K562 (cell line): ENCODE measurements around the gene SCP2. TPM values are rescaled to one million over a fixed set of nuclear protein-coding genes. Genes with fewer than 3 reads are reported as not detected.

ENCODE experiments used
- ATAC-seq: fragments of 200-7000 bp; cut with Tn5 transposase; 3 replicates; pipeline ENCODE4 v1.9.1; 2020; ENCODE audit warnings: moderate library complexity
- BruUV-seq: library from RNA; stranded (reverse); fragments of 400-500 nt; replicated peaks from 2 replicates; lab custom pipeline; 2021; lab: Mats Ljungman, UMichigan
- CTCF ChIA-PET: fragments of 300-600 bp; formaldehyde crosslinking; extraction: SDS; loops from one replicate; lab custom pipeline; 2021; ENCODE audit warnings: low intra/inter-chr PET ratio; lab: Yijun Ruan, JAX
- POLR2A ChIA-PET: fragments of 300-600, 350-650 bp; sonication (Branson Sonifier 250); formaldehyde crosslinking; extraction: SDS; loops from one replicate; lab custom pipeline; 2021; ENCODE audit warnings: antibody characterized with exemption, inconsistent platforms; lab: Yijun Ruan, JAX
- DNase-seq, 4 experiments: peaks; one replicate each; pipeline versions ENCODE4 v3.0.0 to v3.0.0-alpha.2; 2011 to 2018; ENCODE audit warnings: low spot score in 3 of 4, mixed read lengths in 3 of 4; ENCODE audit errors: extremely low read depth in 1 of 4
- FAIRE-seq: peaks from 2 replicates; lab custom pipeline; 2011; peaks lifted over from hg19 to GRCh38; lab: Jason Lieb, UNC
- H2AFZ ChIP-seq: 2 replicates; pipeline ENCODE4 v1.6.0; 2011; ENCODE audit warnings: low read depth, low read length, control low read depth, inconsistent platforms
- H3K27ac ChIP-seq: fragments of 200-600 bp; 3 replicates; pipeline ENCODE4 v1.8.0; 2011; ENCODE audit warnings: low read depth, mild to moderate bottlenecking, control low read depth, inconsistent platforms, low read length, moderate library complexity, mixed read lengths; ENCODE audit errors: extremely low read depth
- H3K27me3 ChIP-seq, 2 experiments: fragments of 300-600 bp in 1 of 2; 2 replicates in 1 of 2; 3 replicates in 1 of 2; pipeline versions ENCODE4 v1.6.0 to v1.8.0; 2011; ENCODE audit warnings: inconsistent platforms in 2 of 2, low read length in 2 of 2, mild to moderate bottlenecking in 1 of 2, mixed read lengths in 1 of 2, moderate library complexity in 1 of 2; ENCODE audit not compliant: control insufficient read depth in 2 of 2, insufficient read depth in 2 of 2
- H3K36me3 ChIP-seq: fragments of 300-600 bp; 3 replicates; pipeline ENCODE4 v1.8.0; 2011; ENCODE audit warnings: mild to moderate bottlenecking, low read length, inconsistent platforms; ENCODE audit not compliant: control insufficient read depth, insufficient read depth
- H3K4me1 ChIP-seq, 2 experiments: fragments of 200-600 bp in 1 of 2; replicated peaks in 1 of 2; 2 replicates in 1 of 2; 3 replicates in 1 of 2; pipeline versions ENCODE4 v1.5.1 to v1.8.0; 2011; ENCODE audit warnings: inconsistent platforms in 2 of 2, low read length in 2 of 2, mild to moderate bottlenecking in 1 of 2, mixed read lengths in 1 of 2, moderate library complexity in 1 of 2; ENCODE audit not compliant: control insufficient read depth in 2 of 2, insufficient read depth in 2 of 2
- H3K4me2 ChIP-seq: 2 replicates; pipeline ENCODE4 v1.6.1; 2011; ENCODE audit warnings: low read length, control low read depth, inconsistent platforms, mixed read lengths; ENCODE audit not compliant: insufficient read depth
- H3K4me3 ChIP-seq: fragments of 200-600 bp; sonication (generic), shearing (Covaris generic); 2 replicates; pipeline ENCODE4 v1.5.1; 2016; ENCODE audit warnings: control low read depth, inconsistent platforms
- H3K79me2 ChIP-seq: fragments of 200-600 bp; 3 replicates; pipeline ENCODE4 v1.8.0; 2011; ENCODE audit warnings: low read length, inconsistent platforms; ENCODE audit not compliant: control insufficient read depth, insufficient read depth
- H3K9ac ChIP-seq, 2 experiments: 2 replicates each; pipeline versions ENCODE4 v1.6.0 to v1.6.1; 2011; ENCODE audit warnings: low read depth in 2 of 2, low read length in 2 of 2, control low read depth in 1 of 2, inconsistent platforms in 1 of 2, mild to moderate bottlenecking in 1 of 2, mixed read lengths in 1 of 2; ENCODE audit not compliant: insufficient read depth in 1 of 2
- H3K9me1 ChIP-seq: one replicate; pipeline ENCODE4 v1.6.0; 2011; ENCODE audit warnings: inconsistent platforms, mild to moderate bottlenecking, low read length, moderate library complexity; ENCODE audit not compliant: control insufficient read depth, insufficient read depth
- H3K9me3 ChIP-seq: replicated peaks from 2 replicates; pipeline ENCODE4 v1.5.1; 2011; ENCODE audit warnings: low read depth, low read length, inconsistent platforms; ENCODE audit not compliant: control insufficient read depth, insufficient read depth
- H4K20me1 ChIP-seq: replicated peaks from 2 replicates; pipeline ENCODE4 v1.6.1; 2011; ENCODE audit warnings: low read length, inconsistent platforms, mixed read lengths; ENCODE audit not compliant: control insufficient read depth, insufficient read depth
- BRD9 ChIP-seq: fragments of 450-650 bp; IDR thresholded peaks from 2 replicates; pipeline ENCODE4 v1.6.1; 2018; ENCODE audit warnings: low read depth; ENCODE audit not compliant: partially characterized antibody
- EHMT2 ChIP-seq: fragments of 450-650 bp; IDR thresholded peaks from 2 replicates; pipeline ENCODE4 v1.6.1; 2018; ENCODE audit warnings: antibody characterized with exemption
- LARP7 ChIP-seq: fragments of 450-650 bp; IDR thresholded peaks from 2 replicates; pipeline ENCODE4 v1.6.1; 2016
- PREB ChIP-seq: sonication (generic); formaldehyde crosslinking; IDR thresholded peaks from 2 replicates; pipeline ENCODE4 v1.8.1; 2023; ENCODE audit warnings: mild to moderate bottlenecking, missing genetic modification reagents
- PYGO2 ChIP-seq: fragments of 450-650 bp; IDR thresholded peaks from 2 replicates; pipeline ENCODE4 v1.6.1; 2016; ENCODE audit warnings: mild to moderate bottlenecking, missing genetic modification characterization, moderate library complexity, missing compliant biosample characterization
- REST ChIP-seq, 2 experiments: fragments of 450-650 bp; formaldehyde crosslinking in 1 of 2; IDR thresholded peaks; 2 replicates each; pipeline versions ENCODE4 v1.4.0 to v1.6.1; 2014 to 2020; ENCODE audit warnings: mild to moderate bottlenecking in 2 of 2, borderline replicate concordance in 1 of 2, low read depth in 1 of 2
- ZNF408 ChIP-seq: fragments of 250-450 bp; sonication (Bioruptor Pico); IDR thresholded peaks from 2 replicates; pipeline ENCODE4 v1.4.0; 2020; ENCODE audit warnings: low read depth, mild to moderate bottlenecking, moderate library complexity
- ZNF444 ChIP-seq: fragments of 250-450 bp; sonication (Bioruptor Pico); IDR thresholded peaks from 2 replicates; pipeline ENCODE4 v1.4.0; 2020; ENCODE audit warnings: mild to moderate bottlenecking, moderate library complexity
- ZNF695 ChIP-seq: fragments of 450-650 bp; formaldehyde crosslinking; IDR thresholded peaks from 2 replicates; pipeline ENCODE4 v1.4.0; 2020; ENCODE audit warnings: mild to moderate bottlenecking, moderate library complexity
- WGBS: fragments of 100-300 bp; shearing (Covaris generic); methylation state at CpG from one replicate; pipeline ENCODE4 v1.1.6; 2016; ENCODE audit warnings: low coverage, mixed read lengths; ENCODE audit not compliant: insufficient coverage; ENCODE audit errors: missing lambda C conversion rate; 5-methylcytosine and 5-hydroxymethylcytosine counted together
- in situ Hi-C: fragments of 300-500 bp; cut with MboI; formaldehyde crosslinking; loops from 4 replicates; pipeline ENCODE4 v1.15.0; 2018; ENCODE audit warnings: inconsistent platforms, mixed read lengths
- intact Hi-C: fragments of 100-400 bp; cut with micrococcal nuclease; formaldehyde crosslinking; loops from 2 replicates; pipeline ENCODE4 v1.14.2; 2022
- polyA plus RNA-seq, 8 experiments: library from polyadenylated mRNA; depleted of rRNA in 4 of 8; stranded (reverse) in 5 of 8; unstranded in 3 of 8; fragments of >200 nt; fragmentation: Nextera tagmentation in 2 of 8; fragmentation: Illumina TruSeq in 1 of 8; extraction: Ambion mirVana in 2 of 8; extraction: Trizol in 1 of 8; gene quantifications; 2 replicates each; pipeline versions ENCODE4 v1.2.1 to v1.2.3, GENCODE V29; 2011 to 2014; ENCODE audit warnings: inconsistent platforms in 1 of 8, missing spikeins in 1 of 8
- total RNA-seq, 7 experiments: library from RNA; depleted of rRNA in 6 of 7; stranded (reverse); fragments of >200 nt in 6 of 7; fragmentation: Illumina TruSeq in 2 of 7; extraction: Trizol in 2 of 7; gene quantifications; 2 replicates each; pipeline versions ENCODE4 v1.2.1 to v1.2.3, GENCODE V29; 2011 to 2021; ENCODE audit warnings: low replicate concordance in 1 of 7

Gene SCP2
- total and polyA plus RNA-seq, 9 of the 15 experiments (the other 6 are each of a cell fraction or from before 2014, with no cell fraction given): 63.8 to 258 (median 106) TPM

- TF ChIP-seq PYGO2 (tag) (no peak), ZNF444 (no peak), ZNF408 (CRISPR knock-in tag) (no peak), REST (IDR thresholded peaks at IDR 0.05; ENCODE audit: borderline replicate concordance) (peak; percentile 75), REST (CRISPR knock-in tag; IDR thresholded peaks at IDR 0.05; ENCODE audit: low read depth) (no peak), LARP7 (no peak), BRD9 (no peak), PREB (no peak), ZNF695 (CRISPR knock-in tag) (no peak), EHMT2 (0 out of 2 replicates have a peak, but pooled peaks have one; percentile 9)
- TF ChIP-seq, all 486 proteins: peak for 2
- no peaks in the 10 kb centered on the region for H3K4me1 ChIP-seq
- DNase-seq (no peak), FAIRE-seq (no peak), ATAC-seq (peak; percentile 31; the same call in 1 of the 3 replicates)
- in situ Hi-C loops (no loop called here), intact Hi-C loops (no loop called here)
- H3K9ac ChIP-seq: no peak overlapping the region
- H4K20me1 ChIP-seq: no peaks in the 10 kb centered on the region
- H3K4me2 ChIP-seq: no peak overlapping the region
- H3K4me3 ChIP-seq: no peak overlapping the region
- no peaks in the 10 kb centered on the region for H3K9me1 ChIP-seq
- H3K79me2 ChIP-seq: no peaks in the 10 kb centered on the region
- CTCF ChIA-PET: no interaction called here
- 30% methylated on average over 6 of the region's 6 CpGs for WGBS
- no peak overlapping the region for H2AFZ ChIP-seq
- POLR2A ChIA-PET: interaction anchor here (0.9 kb wide), 1 partner anchor 38 kb away, joined by 3 read pairs; no protein-coding TSS in a partner anchor
- no peak overlapping the region for H3K27ac ChIP-seq
- no TSS peak for BruUV-seq
- peaks cover 0 to 12% of the 10 kb centered on the region in 2 experiments; a peak in 2 of 5 replicates for H3K27me3 ChIP-seq
- H3K36me3 ChIP-seq: no peaks in the 10 kb centered on the region
- H3K9me3 ChIP-seq: no peaks in the 10 kb centered on the region
Measured at GRCh38 chr1:52994656-52995055, 67.6 kb downstream of the SCP2 start.
